ENCODE results near the gene GTF2H4.

- TF ChIP-seq POLR2AphosphoS5 (IDR thresholded peaks at IDR 0.05; ENCODE audit: borderline replicate concordance, low read depth, low read length): no peak
- TF ChIP-seq EZH2 (IDR thresholded peaks at IDR 0.05): no peak
- no peak for TF ChIP-seq FOXP2 (optimal IDR thresholded peaks at IDR 0.05; ENCODE audit: control extremely low read depth, extremely low read length, insufficient read depth)
Observed at GRCh38 chr6:30948811-30949210, 40.8 kb downstream of the GTF2H4 start.
